BE2C (cell line): ENCODE results near the gene RIC8A. TPM values are rescaled to one million over a fixed set of nuclear protein-coding genes. Genes with fewer than 3 reads are reported as not detected.
A peak's percentile ranks its signal among the peaks of the same experiment; 100 is the strongest.
"Not testable (repeated sequence)": the region's sequence is repeated elsewhere in the genome, so short reads cannot be mapped to it uniquely, and the experiment has no call there.

ENCODE experiments used
- DNase-seq: peaks from one replicate; pipeline ENCODE4 v3.0.0-alpha.2; 2020
- H3K27me3 ChIP-seq: fragments of 250-450 bp; sonication (Bioruptor Pico); 2 replicates; pipeline ENCODE4 v1.5.1; 2020; ENCODE audit warnings: mild to moderate bottlenecking
- H3K36me3 ChIP-seq: fragments of 250-450 bp; sonication (Bioruptor Pico); 2 replicates; pipeline ENCODE4 v1.5.1; 2020; ENCODE audit warnings: mild to moderate bottlenecking
- H3K4me1 ChIP-seq: fragments of 250-450 bp; sonication (Bioruptor Pico); 2 replicates; pipeline ENCODE4 v1.5.1; 2020
- H3K4me3 ChIP-seq: 2 replicates; pipeline ENCODE4 v1.5.1; 2011; ENCODE audit warnings: low read depth, low read length
- H3K9me3 ChIP-seq: fragments of 250-450 bp; sonication (Bioruptor Pico); 2 replicates; pipeline ENCODE4 v1.5.1; 2020
- polyA plus RNA-seq: library from polyadenylated mRNA; unstranded; fragments of >200 nt; gene quantifications from one replicate; pipeline ENCODE4 v1.2.1, GENCODE V29; 2012; ENCODE audit warnings: low read depth, missing spikeins; ENCODE audit not compliant: insufficient read length, insufficient read depth
- TF ChIP-seq, protein P1 (sequence below): IDR thresholded peaks from 2 replicates; pipeline ENCODE4 v1.5.1; 2012; ENCODE audit warnings: mild to moderate bottlenecking, low read depth, low read length

RIC8A gene
- 118 TPM for polyA plus RNA-seq

DNA sequence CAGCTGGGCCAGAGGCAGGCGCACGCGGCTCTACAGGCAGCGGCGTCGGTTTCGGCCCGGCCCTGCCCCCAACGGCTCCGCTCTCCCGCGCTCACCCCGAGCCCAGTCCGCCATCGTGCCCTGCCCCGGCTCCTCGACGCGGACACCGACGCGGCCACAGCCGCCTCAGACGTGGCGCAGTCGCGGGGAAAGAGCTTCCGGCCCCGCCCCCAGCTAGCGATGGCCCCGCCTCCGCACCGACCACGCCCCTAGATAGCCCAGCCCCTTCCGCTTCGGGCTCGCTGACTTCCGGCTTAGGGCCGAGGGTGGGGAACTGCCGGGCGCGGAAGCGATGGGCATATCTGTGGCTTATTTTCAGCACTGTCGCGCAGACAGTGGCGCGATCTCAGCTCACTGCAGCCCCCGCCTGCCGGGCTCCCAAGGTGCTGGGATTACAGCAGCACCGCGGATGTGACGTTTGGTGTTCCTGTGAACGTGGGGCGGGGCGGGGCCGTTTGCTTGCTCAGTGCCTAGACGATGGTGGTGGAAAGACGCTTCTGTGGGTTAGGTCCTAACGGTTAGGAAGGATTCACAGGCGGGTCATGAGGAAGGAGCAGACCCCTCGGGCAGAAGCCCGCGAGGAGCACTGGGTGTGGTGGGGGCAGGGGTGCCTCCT is at the start of gene RIC8A, which contains the start of gene BET1L:
Gene RIC8A (plus strand): TSS at position 501 of the 655 bp plus-strand sequence. CDS start 1,147 bp downstream, outside the sequence.
Gene BET1L (minus strand): TSS at position 192 of the 655 bp plus-strand sequence. CDS start 78 bp downstream, at position 114.
- H3K9me3 ChIP-seq, result no peaks in the 10 kb centered on the region
- no peaks in the 10 kb centered on the region for H3K27me3 ChIP-seq
- H3K36me3 ChIP-seq, result peaks cover 6% of the 10 kb centered on the region
- peak; percentile 88 for DNase-seq
- no peaks in the 10 kb centered on the region for H3K4me1 ChIP-seq
- TF ChIP-seq, protein P1, sequence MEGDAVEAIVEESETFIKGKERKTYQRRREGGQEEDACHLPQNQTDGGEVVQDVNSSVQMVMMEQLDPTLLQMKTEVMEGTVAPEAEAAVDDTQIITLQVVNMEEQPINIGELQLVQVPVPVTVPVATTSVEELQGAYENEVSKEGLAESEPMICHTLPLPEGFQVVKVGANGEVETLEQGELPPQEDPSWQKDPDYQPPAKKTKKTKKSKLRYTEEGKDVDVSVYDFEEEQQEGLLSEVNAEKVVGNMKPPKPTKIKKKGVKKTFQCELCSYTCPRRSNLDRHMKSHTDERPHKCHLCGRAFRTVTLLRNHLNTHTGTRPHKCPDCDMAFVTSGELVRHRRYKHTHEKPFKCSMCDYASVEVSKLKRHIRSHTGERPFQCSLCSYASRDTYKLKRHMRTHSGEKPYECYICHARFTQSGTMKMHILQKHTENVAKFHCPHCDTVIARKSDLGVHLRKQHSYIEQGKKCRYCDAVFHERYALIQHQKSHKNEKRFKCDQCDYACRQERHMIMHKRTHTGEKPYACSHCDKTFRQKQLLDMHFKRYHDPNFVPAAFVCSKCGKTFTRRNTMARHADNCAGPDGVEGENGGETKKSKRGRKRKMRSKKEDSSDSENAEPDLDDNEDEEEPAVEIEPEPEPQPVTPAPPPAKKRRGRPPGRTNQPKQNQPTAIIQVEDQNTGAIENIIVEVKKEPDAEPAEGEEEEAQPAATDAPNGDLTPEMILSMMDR, result no peak
- peak within 1 kb of the TSS; percentile 78 for H3K4me3 ChIP-seq

- TF ChIP-seq, protein P1, result peak; percentile 11; the same call in 1 of the 2 replicates
- H3K4me3 ChIP-seq, H3K9me3 ChIP-seq, H3K4me1 ChIP-seq, H3K36me3 ChIP-seq, DNase-seq, H3K27me3 ChIP-seq: not testable (repeated sequence)
Observed at GRCh38 chr11:180242-180641, 27.3 kb upstream of the RIC8A start.

DNA sequence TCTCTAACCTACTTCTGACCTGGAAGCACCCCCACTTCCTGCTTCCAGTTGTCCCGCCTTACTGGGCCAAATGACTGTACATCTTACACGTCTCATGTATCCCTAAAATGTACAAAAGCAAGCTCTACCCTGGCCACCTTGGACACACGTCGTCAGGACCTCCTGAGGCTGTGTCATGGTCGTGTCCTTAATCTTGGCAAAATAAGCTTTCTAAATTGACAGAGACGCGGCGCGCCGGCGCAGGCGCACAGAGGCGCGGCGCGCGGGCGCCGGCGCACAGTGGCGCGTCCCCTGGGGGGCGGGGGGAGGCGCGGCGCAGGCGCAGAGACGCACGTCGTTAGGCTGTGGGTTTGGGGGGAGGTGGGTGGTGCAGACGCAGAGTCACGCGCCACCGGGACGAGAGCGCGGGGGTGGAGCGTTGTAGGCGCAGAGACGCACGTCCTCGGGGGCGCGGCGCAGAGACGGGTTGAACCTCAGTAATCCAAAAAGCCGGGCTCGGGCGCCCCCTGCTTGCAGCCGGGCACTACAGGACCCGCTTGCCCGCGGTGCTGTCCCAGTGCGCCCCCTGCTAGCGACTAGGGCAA is 18.2 kb upstream of the RIC8A start:
- not testable (repeated sequence) for H3K4me1 ChIP-seq, H3K27me3 ChIP-seq, H3K9me3 ChIP-seq, H3K4me3 ChIP-seq, H3K36me3 ChIP-seq
- peak; percentile 85 for DNase-seq

- peak; percentile 70 for DNase-seq
- not testable (repeated sequence) for H3K9me3 ChIP-seq, H3K4me1 ChIP-seq, H3K4me3 ChIP-seq, H3K36me3 ChIP-seq, H3K27me3 ChIP-seq
- TF ChIP-seq, protein P1, result peak; percentile 47; the same call in 1 of the 2 replicates
Observed at GRCh38 chr11:189843-190311, 17.6 kb upstream of the RIC8A start.

DNA sequence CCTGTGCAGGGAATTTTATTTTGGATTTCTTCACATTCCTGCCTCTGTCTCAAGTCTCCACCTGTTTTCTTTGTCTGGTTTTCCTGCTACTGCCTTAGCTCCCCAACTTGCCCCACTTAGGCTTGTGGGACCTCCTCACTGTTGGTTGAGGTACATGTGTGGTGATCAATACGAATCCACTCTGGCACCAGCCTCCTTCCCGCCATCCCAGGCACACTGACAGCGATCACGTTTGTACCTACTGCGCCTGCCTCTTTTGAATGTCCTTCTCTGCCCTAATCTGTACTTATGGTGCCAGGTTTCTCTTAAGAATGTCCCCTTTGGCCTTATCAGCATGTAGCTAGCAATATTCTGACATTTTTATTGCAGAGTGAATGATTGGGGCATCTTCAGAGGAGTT is 17.0 kb upstream of the RIC8A start:
- DNase-seq, result not testable (repeated sequence)

DNA sequence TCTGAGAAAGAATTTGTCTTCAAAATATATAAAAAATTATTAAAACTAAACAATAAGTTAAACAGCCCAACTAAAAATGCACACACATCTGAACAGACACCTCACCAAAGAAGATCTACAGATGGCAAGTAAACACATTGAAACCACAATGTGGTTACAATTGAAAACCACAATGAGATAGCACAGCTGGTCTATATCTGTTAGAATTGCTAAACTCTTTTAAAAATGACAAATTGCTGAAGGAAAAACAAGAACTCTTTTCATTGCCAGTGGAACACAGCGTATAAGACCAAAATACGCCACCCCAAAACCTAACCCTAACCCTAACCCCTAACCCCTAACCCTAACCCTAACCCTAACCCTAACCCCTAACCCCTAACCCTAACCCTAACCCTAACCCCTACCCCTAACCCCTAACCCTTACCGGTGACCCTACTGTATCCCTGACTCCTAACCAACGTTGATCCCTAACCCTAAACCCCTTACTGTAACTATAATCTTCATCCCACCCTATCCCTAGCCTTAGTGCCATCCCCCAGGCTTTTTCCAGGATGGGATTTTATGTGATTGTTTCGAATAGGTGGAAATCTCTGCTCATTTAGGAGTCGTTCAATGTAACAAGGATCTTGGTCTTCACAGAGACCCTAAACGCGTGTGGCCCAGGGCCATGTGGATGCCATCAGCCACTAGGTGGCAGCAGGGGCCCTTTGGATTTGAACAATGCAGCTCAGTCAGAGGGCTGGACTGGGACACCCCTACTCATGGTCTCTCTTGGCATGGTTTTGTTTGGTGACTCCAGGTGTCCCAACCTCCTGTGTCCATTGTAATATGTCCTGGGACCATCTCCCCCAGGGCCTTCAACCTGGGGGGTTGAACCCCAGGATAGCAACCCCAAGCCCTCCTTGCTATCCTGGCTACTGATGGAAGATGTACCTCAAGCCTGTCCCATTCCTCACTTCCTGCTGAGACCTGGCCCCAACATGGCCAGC is 15.7 kb upstream of the RIC8A start:
- H3K27me3 ChIP-seq, H3K4me1 ChIP-seq, H3K36me3 ChIP-seq, H3K4me3 ChIP-seq, H3K9me3 ChIP-seq: not testable (repeated sequence)
- DNase-seq, result peak; percentile 40

More for the DNA sequence above, 17.0 kb upstream of the RIC8A start:
- not testable (repeated sequence) for H3K4me1 ChIP-seq, H3K27me3 ChIP-seq, H3K36me3 ChIP-seq, H3K9me3 ChIP-seq, H3K4me3 ChIP-seq

DNA sequence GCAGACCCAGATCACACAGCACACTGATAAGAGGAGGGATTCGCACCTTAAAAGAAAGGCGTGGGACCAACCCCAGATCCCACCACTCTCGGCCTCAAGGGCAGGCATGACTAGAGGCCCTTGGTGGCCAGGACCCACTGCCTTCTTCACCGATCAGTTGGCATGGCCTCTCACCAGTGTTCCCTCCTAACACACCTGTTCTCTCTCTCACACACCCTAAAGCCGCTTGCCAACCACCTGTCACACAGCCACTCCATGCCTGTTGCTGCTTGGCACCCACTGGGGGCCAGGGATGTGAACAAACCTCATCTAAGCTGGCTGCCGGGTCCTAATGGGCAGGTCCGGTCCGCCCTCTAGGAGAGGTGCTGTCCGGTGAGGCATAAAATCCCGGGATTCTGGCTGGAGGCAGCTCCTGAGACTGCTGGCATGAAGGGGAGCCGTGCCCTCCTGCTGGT is 14.8 kb upstream of the RIC8A start, which contains the start of gene SCGB1C1:
Gene SCGB1C1 (plus strand): TSS at position 405 of the 455 bp plus-strand sequence. CDS start 22 bp downstream, at position 427.
- not testable (repeated sequence) for H3K4me1 ChIP-seq, H3K36me3 ChIP-seq, DNase-seq, H3K4me3 ChIP-seq, H3K27me3 ChIP-seq, H3K9me3 ChIP-seq

- not testable (repeated sequence) for DNase-seq, H3K4me3 ChIP-seq, H3K36me3 ChIP-seq, H3K4me1 ChIP-seq, H3K27me3 ChIP-seq, H3K9me3 ChIP-seq
Observed at GRCh38 chr11:193481-193880, 14.0 kb upstream of the RIC8A start.
